Measurements from ENCODE around the gene EGFR.
A peak's percentile ranks its signal among the peaks of the same experiment; 100 is the strongest.

Gene EGFR

GRCh38 chr7:55065511-55066229, 46.9 kb downstream of the EGFR start:
- DNase-seq = no peak

GRCh38 chr7:55066524-55066923, 47.7 kb downstream of the EGFR start:
- no peak for DNase-seq

GRCh38 chr7:55066938-55067337, 48.1 kb downstream of the EGFR start:
- no peak for DNase-seq

GRCh38 chr7:55067748-55068147, 48.9 kb downstream of the EGFR start:
- no peak for DNase-seq

- no peak for DNase-seq
Measured at GRCh38 chr7:55069271-55069792, 50.5 kb downstream of the EGFR start.

GRCh38 chr7:55070271-55070743, 51.5 kb downstream of the EGFR start:
- no peak for DNase-seq

- DNase-seq = no peak
Measured at GRCh38 chr7:55070854-55071253, 52.0 kb downstream of the EGFR start.

- DNase-seq = no peak
Measured at GRCh38 chr7:55071411-55072175, 52.8 kb downstream of the EGFR start.

GRCh38 chr7:55072251-55072650, 53.4 kb downstream of the EGFR start:
- no peak for DNase-seq

GRCh38 chr7:55073051-55073511, 54.3 kb downstream of the EGFR start:
- no peak for DNase-seq

GRCh38 chr7:55073976-55074528, 55.2 kb downstream of the EGFR start:
- peak; percentile 33 for DNase-seq

GRCh38 chr7:55075464-55076021, 56.7 kb downstream of the EGFR start:
- DNase-seq = no peak

- no peak for DNase-seq
Measured at GRCh38 chr7:55077561-55078410, 59.0 kb downstream of the EGFR start.

- no peak for DNase-seq
Measured at GRCh38 chr7:55078465-55079372, 59.9 kb downstream of the EGFR start.

GRCh38 chr7:55080000-55080623, 61.3 kb downstream of the EGFR start:
- DNase-seq = no peak

GRCh38 chr7:55081068-55081467, 62.3 kb downstream of the EGFR start:
- no peak for DNase-seq

GRCh38 chr7:55081472-55082227, 62.8 kb downstream of the EGFR start:
- DNase-seq = no peak

GRCh38 chr7:55082228-55082603, 63.4 kb downstream of the EGFR start:
- no peak for DNase-seq

- no peak for DNase-seq
Measured at GRCh38 chr7:55083206-55083605, 64.4 kb downstream of the EGFR start.

GRCh38 chr7:55084307-55084706, 65.5 kb downstream of the EGFR start:
- no peak for DNase-seq

Data from NCI-H2107 (cell line).